Activated T-helper 1 cell treated with anti-CD3 and anti-CD28 coated beads, Interleukin-12 subunit alpha, Interleukin-12 subunit beta, Interleukin-2, Interleukin-4 antibody, amounts not matched to agents 30 ng/mL and 10 ng/mL and 1 ng/mL, durations not matched to agents 14 hours and 24 hours and 36 hours (primary cell): ENCODE data around the gene ZC3H7B. TPM values are rescaled to one million over a fixed set of nuclear protein-coding genes. Genes with fewer than 3 reads are reported as not detected.

ENCODE experiments used
- DNase-seq: peaks from one replicate; pipeline ENCODE4 v3.0.0; 2021; ENCODE audit warnings: low spot score
- H3K27ac Mint-ChIP-seq: one replicate; pipeline ENCODE4 v1.8.0; 2021; ENCODE audit warnings: mild to moderate bottlenecking, mixed read lengths
- H3K27me3 Mint-ChIP-seq: one replicate; pipeline ENCODE4 v1.8.0; 2022; ENCODE audit warnings: mild to moderate bottlenecking, moderate library complexity, mixed read lengths; ENCODE audit not compliant: insufficient read depth
- H3K36me3 Mint-ChIP-seq: one replicate; pipeline ENCODE4 v1.8.0; 2021; ENCODE audit warnings: low read depth, mixed read lengths
- H3K4me1 Mint-ChIP-seq: one replicate; pipeline ENCODE4 v1.8.0; 2021; ENCODE audit warnings: low read depth, mixed read lengths
- H3K4me3 Mint-ChIP-seq: one replicate; pipeline ENCODE4 v1.8.0; 2021; ENCODE audit warnings: mild to moderate bottlenecking, moderate library complexity, mixed read lengths
- H3K9me3 Mint-ChIP-seq: one replicate; pipeline ENCODE4 v1.8.0; 2021; ENCODE audit warnings: mixed read lengths
- intact Hi-C: fragments of 100-400 bp; cut with micrococcal nuclease; formaldehyde crosslinking; loops from one replicate; pipeline ENCODE4 v1.15.1; 2024
- total RNA-seq: library from RNA; stranded (reverse); gene quantifications from 2 replicates; pipeline ENCODE4 v1.2.3, GENCODE V29; 2022

ZC3H7B gene
- total RNA-seq, 1 donor from 2014 or later, result 77.1 TPM

- intact Hi-C loops, result no loop called here
- Mint-ChIP-seq H3K4me3 (no peak overlapping the region), H3K36me3 (peaks cover 41% of the 10 kb centered on the region), H3K27me3 (no peaks in the 10 kb centered on the region), H3K27ac (no peak overlapping the region), H3K4me1 (no peaks in the 10 kb centered on the region), H3K9me3 (no peaks in the 10 kb centered on the region)
- no peak for DNase-seq
Measured at GRCh38 chr22:41271787-41272186, 29.5 kb upstream of the ZC3H7B start.

GRCh38 chr22:41273128-41273527 lies 28.2 kb upstream of the ZC3H7B start:
- Mint-ChIP-seq H3K9me3 (no peaks in the 10 kb centered on the region), H3K4me3 (no peak overlapping the region), H3K27me3 (no peaks in the 10 kb centered on the region), H3K4me1 (peaks cover 6% of the 10 kb centered on the region), H3K27ac (no peak overlapping the region), H3K36me3 (peaks cover 47% of the 10 kb centered on the region)
- intact Hi-C loops, result no loop called here
- no peak for DNase-seq

- Mint-ChIP-seq H3K27ac (no peak overlapping the region), H3K27me3 (no peaks in the 10 kb centered on the region), H3K4me1 (peaks cover 6% of the 10 kb centered on the region), H3K4me3 (no peak overlapping the region), H3K9me3 (no peaks in the 10 kb centered on the region), H3K36me3 (peaks cover 46% of the 10 kb centered on the region)
- intact Hi-C loops, result no loop called here
- no peak for DNase-seq
Measured at GRCh38 chr22:41274856-41275255, 26.5 kb upstream of the ZC3H7B start.

GRCh38 chr22:41280065-41280464 lies 21.3 kb upstream of the ZC3H7B start:
- H3K4me3 Mint-ChIP-seq, result no peak overlapping the region
- no peaks in the 10 kb centered on the region for H3K9me3 Mint-ChIP-seq
- no peak for DNase-seq
- H3K36me3 Mint-ChIP-seq, result peaks cover 47% of the 10 kb centered on the region
- peaks cover 31% of the 10 kb centered on the region for H3K4me1 Mint-ChIP-seq
- intact Hi-C loops, result no loop called here
- H3K27ac Mint-ChIP-seq, result no peak overlapping the region
- no peaks in the 10 kb centered on the region for H3K27me3 Mint-ChIP-seq

DNA sequence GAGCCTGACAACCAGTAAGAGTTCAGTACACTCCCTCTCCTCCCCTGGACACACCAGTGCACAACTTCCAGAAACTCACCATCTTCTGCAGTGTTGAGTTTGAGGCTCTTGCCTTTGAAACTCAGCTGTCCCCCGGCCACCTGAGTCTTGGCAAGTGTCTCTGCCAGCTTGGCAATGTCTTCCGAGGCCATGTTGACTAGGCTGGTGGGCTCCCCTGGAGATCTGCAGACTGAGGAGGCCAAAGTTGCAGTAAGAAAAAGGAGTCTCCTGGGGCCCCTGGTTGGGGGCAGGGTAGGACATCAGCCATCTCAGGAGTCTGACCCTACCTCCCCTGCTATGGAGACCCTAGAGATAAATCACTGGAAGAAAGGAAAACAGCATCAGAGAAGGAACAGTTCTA lies 20.5 kb upstream of the ZC3H7B start:
- peaks cover 34% of the 10 kb centered on the region for H3K4me1 Mint-ChIP-seq
- no peaks in the 10 kb centered on the region for H3K9me3 Mint-ChIP-seq
- intact Hi-C loops, result no loop called here
- DNase-seq, result no peak
- no peak overlapping the region for H3K4me3 Mint-ChIP-seq
- peaks cover 46% of the 10 kb centered on the region for H3K36me3 Mint-ChIP-seq
- no peak overlapping the region for H3K27ac Mint-ChIP-seq
- no peaks in the 10 kb centered on the region for H3K27me3 Mint-ChIP-seq

DNA sequence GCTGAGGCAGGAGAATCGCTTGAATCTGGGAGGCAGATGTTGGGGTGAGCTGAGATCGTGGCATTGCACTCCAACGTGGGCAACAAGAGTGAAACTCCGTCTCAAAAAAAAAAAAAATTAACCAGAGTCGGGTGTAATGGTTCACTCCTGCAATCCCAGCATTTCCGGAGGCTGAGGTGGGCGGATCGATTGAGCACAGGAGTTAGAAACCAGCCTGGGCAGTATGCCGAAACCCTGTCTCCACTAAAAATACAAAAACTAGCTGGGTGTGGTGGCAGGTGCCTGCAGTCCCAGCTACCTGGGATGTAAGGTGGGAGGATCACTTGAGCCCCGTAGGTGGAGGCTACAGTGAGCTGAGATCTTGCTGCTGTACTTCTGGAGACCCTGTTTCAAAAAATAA lies 16.9 kb upstream of the ZC3H7B start:
- DNase-seq, result no peak
- no peaks in the 10 kb centered on the region for H3K9me3 Mint-ChIP-seq
- peak overlapping the region; percentile 97 for H3K27ac Mint-ChIP-seq
- no peaks in the 10 kb centered on the region for H3K27me3 Mint-ChIP-seq
- peaks cover 41% of the 10 kb centered on the region for H3K4me1 Mint-ChIP-seq
- intact Hi-C loops, result loop anchor here (2.0 kb wide), 1 partner anchor 88 kb away; no protein-coding TSS in a partner anchor
- H3K36me3 Mint-ChIP-seq, result peaks cover 26% of the 10 kb centered on the region
- H3K4me3 Mint-ChIP-seq, result peak overlapping the region; percentile 95

- Mint-ChIP-seq H3K36me3 (peaks cover 23% of the 10 kb centered on the region), H3K9me3 (no peaks in the 10 kb centered on the region)
- intact Hi-C loops, result loop anchor here (1.0 to 2.0 kb wide), 2 partner anchors 89 to 304 kb away; partner anchors contain the start of gene PMM1
Measured at GRCh38 chr22:41285441-41285819, 15.9 kb upstream of the ZC3H7B start.

DNA sequence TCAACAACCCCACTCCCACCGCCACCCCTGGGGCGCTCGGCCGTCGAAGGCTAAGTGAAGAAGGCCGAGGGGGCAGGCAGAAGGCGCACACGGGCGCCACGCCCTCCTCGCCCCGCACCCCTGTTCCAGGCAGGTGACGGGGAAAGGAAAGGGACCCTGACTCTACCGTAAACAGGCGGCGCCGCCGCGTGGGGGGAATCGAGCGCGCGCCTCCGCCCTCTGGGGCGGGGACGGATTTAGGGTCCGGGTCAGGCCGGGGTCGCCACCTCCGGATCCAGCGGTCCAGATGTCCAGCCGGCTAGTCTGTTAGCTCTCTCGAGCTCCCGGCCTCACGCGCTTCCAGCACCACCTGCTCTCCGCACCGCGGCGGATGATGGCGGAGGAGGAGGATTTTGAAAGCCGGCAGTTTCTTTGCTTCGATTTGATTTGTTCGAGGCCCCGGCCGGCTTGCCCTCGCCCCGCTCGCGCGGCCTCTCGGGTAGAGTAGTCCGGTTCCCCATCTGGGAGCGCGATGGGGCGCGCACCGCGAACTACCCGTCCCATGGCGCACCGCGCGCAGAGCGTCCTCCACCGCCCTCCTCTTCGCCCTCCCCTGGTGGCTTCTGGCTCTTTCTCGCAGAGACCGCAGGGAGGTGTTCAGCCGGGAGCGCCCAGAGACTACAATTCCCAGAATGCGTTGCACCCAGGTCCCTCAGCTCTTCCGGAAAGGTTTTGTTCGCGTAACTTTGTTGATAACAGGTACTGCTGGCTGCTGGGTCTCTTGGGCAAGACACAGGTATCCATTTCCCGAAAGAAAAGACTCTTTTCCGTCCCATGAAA lies 15.3 kb upstream of the ZC3H7B start, which contains the start of gene RANGAP1:
TSS of gene RANGAP1 (minus strand) at position 368 of the 819 bp plus-strand sequence. CDS start 5,143 bp downstream, outside the sequence.
- peak; percentile 98 for DNase-seq
- Mint-ChIP-seq H3K36me3 (peaks cover 18% of the 10 kb centered on the region), H3K4me1 (peaks cover 34% of the 10 kb centered on the region), H3K27me3 (no peaks in the 10 kb centered on the region), H3K4me3 (peak within 1 kb of the TSS; percentile 95), H3K27ac (peak within 1 kb of the TSS; percentile 97), H3K9me3 (no peaks in the 10 kb centered on the region)
- intact Hi-C loops, result loop anchor here (1.0 to 2.0 kb wide), 16 partner anchors 15 to 650 kb away; partner anchors contain the start of genes DESI1, L3MBTL2, MRTFA and PHF5A

More at GRCh38 chr22:41285441-41285819, 15.9 kb upstream of the ZC3H7B start:
- peaks cover 39% of the 10 kb centered on the region for H3K4me1 Mint-ChIP-seq
- peak overlapping the region; percentile 97 for H3K27ac Mint-ChIP-seq
- peak; percentile 82 for DNase-seq
- no peaks in the 10 kb centered on the region for H3K27me3 Mint-ChIP-seq
- peak overlapping the region; percentile 95 for H3K4me3 Mint-ChIP-seq

DNA sequence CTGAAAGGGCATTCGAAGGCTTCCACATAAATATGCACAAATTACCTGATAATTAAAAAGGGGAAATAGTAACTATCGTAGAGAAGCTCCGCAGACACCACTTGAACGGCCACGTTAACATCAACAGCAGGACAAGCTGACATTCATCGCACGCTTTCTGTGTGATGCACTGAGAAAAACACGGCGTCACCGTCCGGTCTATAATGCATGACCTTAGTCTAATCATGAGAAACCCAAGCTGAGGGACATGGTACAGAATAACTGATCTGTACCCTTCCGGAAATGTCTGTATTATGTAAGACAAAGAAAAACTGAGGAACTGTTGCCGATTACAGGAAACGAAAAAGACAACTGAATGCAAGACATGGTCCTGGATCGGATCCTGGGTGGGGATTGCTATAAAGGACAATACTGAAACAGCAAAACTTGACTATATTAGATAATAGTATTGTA lies 14.7 kb upstream of the ZC3H7B start:
- DNase-seq, result no peak
- Mint-ChIP-seq H3K27ac (peak overlapping the region; percentile 97), H3K27me3 (no peaks in the 10 kb centered on the region), H3K9me3 (no peaks in the 10 kb centered on the region), H3K4me1 (peaks cover 28% of the 10 kb centered on the region), H3K4me3 (peak overlapping the region; percentile 95), H3K36me3 (peaks cover 16% of the 10 kb centered on the region)
- intact Hi-C loops, result loop anchor here (1.0 kb wide), 14 partner anchors 15 to 650 kb away; partner anchors contain the start of genes DESI1, L3MBTL2, MRTFA and PHF5A

DNA sequence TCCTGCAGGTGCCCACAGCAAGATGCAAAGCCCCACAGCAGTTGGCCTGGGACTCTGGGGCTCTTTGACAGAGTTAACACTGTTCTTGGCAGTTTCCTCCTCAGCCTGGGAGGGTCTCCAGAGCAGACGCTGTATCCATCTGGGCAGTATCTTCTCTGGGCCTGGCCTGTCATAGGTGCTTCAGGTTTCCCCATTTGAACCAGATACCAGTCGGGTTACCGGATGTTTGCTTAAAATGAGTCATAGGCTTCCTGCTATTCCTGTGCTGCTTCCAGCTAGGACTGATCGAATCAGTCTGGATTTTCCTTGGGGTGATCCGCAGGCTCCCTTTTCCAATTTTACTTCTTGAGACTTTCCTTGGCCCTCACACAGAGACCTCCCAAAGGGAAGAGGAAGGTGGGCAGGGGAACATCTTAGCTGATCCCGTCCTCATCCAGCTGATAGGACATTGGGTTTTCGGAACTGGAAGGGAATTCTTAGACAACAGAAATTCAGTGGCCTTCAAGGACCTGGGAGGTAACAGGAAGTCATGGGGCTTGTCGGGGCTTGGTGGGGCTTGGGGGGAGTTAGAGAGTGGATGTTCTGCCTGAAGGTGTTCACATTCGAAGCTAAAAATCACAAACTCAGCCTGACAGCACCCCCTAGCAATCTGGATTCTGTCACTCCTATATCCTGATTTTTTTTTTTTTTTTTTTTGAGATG lies 12.9 kb upstream of the ZC3H7B start:
- no peaks in the 10 kb centered on the region for H3K27me3 Mint-ChIP-seq
- H3K27ac Mint-ChIP-seq, result peak overlapping the region; percentile 71
- intact Hi-C loops, result no loop called here
- H3K4me1 Mint-ChIP-seq, result peaks cover 20% of the 10 kb centered on the region
- peak overlapping the region; percentile 24 for H3K4me3 Mint-ChIP-seq
- no peaks in the 10 kb centered on the region for H3K9me3 Mint-ChIP-seq
- no peak for DNase-seq
- H3K36me3 Mint-ChIP-seq, result peaks cover 8% of the 10 kb centered on the region

DNA sequence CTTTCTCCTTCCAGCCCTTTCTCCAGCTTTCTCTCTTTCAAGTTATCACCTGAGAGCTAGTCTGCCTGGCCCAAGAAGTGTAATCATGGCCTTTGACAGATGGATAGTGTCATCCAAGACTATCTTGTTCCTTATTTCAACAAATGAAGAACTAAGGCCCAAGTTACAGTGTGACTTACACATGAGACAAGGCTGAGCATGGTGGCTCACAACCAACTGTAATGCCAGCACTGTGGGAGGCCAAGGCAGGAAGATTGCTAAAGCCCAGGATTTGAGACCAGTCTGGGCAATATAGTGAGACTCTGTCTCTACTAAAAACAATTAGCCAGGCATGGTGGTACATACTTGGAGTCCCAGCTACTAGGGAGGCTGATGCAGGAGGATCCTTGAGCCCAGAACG lies 11.7 kb upstream of the ZC3H7B start:
- Mint-ChIP-seq H3K36me3 (peaks cover 3% of the 10 kb centered on the region), H3K27me3 (no peaks in the 10 kb centered on the region), H3K4me1 (peaks cover 17% of the 10 kb centered on the region), H3K27ac (no peak overlapping the region), H3K4me3 (no peak overlapping the region), H3K9me3 (no peaks in the 10 kb centered on the region)
- intact Hi-C loops, result no loop called here
- no peak for DNase-seq

- intact Hi-C loops, result no loop called here
- H3K9me3 Mint-ChIP-seq, result no peaks in the 10 kb centered on the region
Measured at GRCh38 chr22:41290262-41291221, 10.8 kb upstream of the ZC3H7B start.

More at GRCh38 chr22:41290262-41291221, 10.8 kb upstream of the ZC3H7B start:
- no peak overlapping the region for H3K4me3 Mint-ChIP-seq
- peaks cover 12% of the 10 kb centered on the region for H3K4me1 Mint-ChIP-seq
- no peaks in the 10 kb centered on the region for H3K27me3 Mint-ChIP-seq
- no peak for DNase-seq
- no peaks in the 10 kb centered on the region for H3K36me3 Mint-ChIP-seq
- H3K27ac Mint-ChIP-seq, result no peak overlapping the region
